ENCODE results near the gene RDH5.

Gene RDH5

GRCh38 chr12:55723516-55724225 is 3.5 kb downstream of the RDH5 start:
- TF ChIP-seq CTCF (conservative IDR thresholded peaks at IDR 0.05; ENCODE audit: control insufficient read depth, insufficient read depth, low read depth, low read length), result no peak
- no peak for DNase-seq (ENCODE audit: low read depth)
- no peak overlapping the region for H3K4me3 ChIP-seq (ENCODE audit: control insufficient read depth, low read depth, low read length)

- peak; percentile 81 for DNase-seq (ENCODE audit: low read depth)
- peak; percentile 70 for TF ChIP-seq CTCF (conservative IDR thresholded peaks at IDR 0.05; ENCODE audit: control insufficient read depth, insufficient read depth, low read depth, low read length)
- no peak overlapping the region for H3K4me3 ChIP-seq (ENCODE audit: control insufficient read depth, low read depth, low read length)
These were observed 4.2 kb downstream of the RDH5 start for GRCh38 chr12:55724226-55724939.

- DNase-seq (ENCODE audit: low read depth), result no peak
- TF ChIP-seq CTCF (conservative IDR thresholded peaks at IDR 0.05; ENCODE audit: control insufficient read depth, insufficient read depth, low read depth, low read length), result no peak
- no peak overlapping the region for H3K4me3 ChIP-seq (ENCODE audit: control insufficient read depth, low read depth, low read length)
These were observed 4.7 kb downstream of the RDH5 start for GRCh38 chr12:55724940-55725309.

GRCh38 chr12:55725556-55725955 is 5.4 kb downstream of the RDH5 start:
- no peak for TF ChIP-seq CTCF (conservative IDR thresholded peaks at IDR 0.05; ENCODE audit: control insufficient read depth, insufficient read depth, low read depth, low read length)
- H3K4me3 ChIP-seq (ENCODE audit: control insufficient read depth, low read depth, low read length), result peak overlapping the region; percentile 4
- DNase-seq (ENCODE audit: low read depth), result no peak

- no peak for TF ChIP-seq CTCF (conservative IDR thresholded peaks at IDR 0.05; ENCODE audit: control insufficient read depth, insufficient read depth, low read depth, low read length)
- DNase-seq (ENCODE audit: low read depth), result no peak
- peak overlapping the region; percentile 94 for H3K4me3 ChIP-seq (ENCODE audit: control insufficient read depth, low read depth, low read length)
These were observed 6.8 kb downstream of the RDH5 start for GRCh38 chr12:55726971-55727370.

GRCh38 chr12:55727643-55728185 is 7.5 kb downstream of the RDH5 start:
- peak overlapping the region; percentile 94 for H3K4me3 ChIP-seq (ENCODE audit: control insufficient read depth, low read depth, low read length)
- no peak for TF ChIP-seq CTCF (conservative IDR thresholded peaks at IDR 0.05; ENCODE audit: control insufficient read depth, insufficient read depth, low read depth, low read length)
- DNase-seq (ENCODE audit: low read depth), result no peak

Data from fibroblast of mammary gland (primary cell).